Thoracic aorta (tissue), 2 donors: ENCODE data around the gene RASSF1. TPM values are rescaled to one million over a fixed set of nuclear protein-coding genes. Genes with fewer than 3 reads are reported as not detected.
A peak's percentile ranks its signal among the peaks of the same experiment; 100 is the strongest.

Experiments
- ATAC-seq: fragments of 150-250 bp; one replicate; pipeline ENCODE4 v1.8.0; 2017; ENCODE audit warnings: low read depth; ENCODE audit not compliant: insufficient number of reproducible peaks, low FRiP score
- DNase-seq: peaks from one replicate; pipeline ENCODE4 v3.0.0-alpha.2; 2020; ENCODE audit warnings: low spot score
- H3K27ac ChIP-seq, 2 donors: fragments of 200-600 bp; sonication (generic); 1 replicate in 1 of 2; 2 replicates in 1 of 2; pipeline ENCODE4 v1.5.1; 2016; ENCODE audit warnings: mild to moderate bottlenecking in 2 of 2, moderate library complexity in 2 of 2
- H3K27me3 ChIP-seq: fragments of 200-600 bp; sonication (generic); replicated peaks from 2 replicates; pipeline ENCODE4 v1.6.0; 2016; ENCODE audit warnings: mild to moderate bottlenecking; ENCODE audit not compliant: insufficient read depth
- H3K36me3 ChIP-seq: fragments of 200-600 bp; sonication (generic); one replicate; pipeline ENCODE4 v1.5.1; 2016
- H3K4me1 ChIP-seq, 2 donors: fragments of 200-600 bp; sonication (generic); 1 replicate in 1 of 2; 2 replicates in 1 of 2; pipeline versions ENCODE4 v1.5.1 to v1.6.0; 2016; ENCODE audit warnings: low read depth in 2 of 2, mild to moderate bottlenecking in 1 of 2; ENCODE audit not compliant: control insufficient read depth in 1 of 2
- H3K4me3 ChIP-seq: fragments of 200-600 bp; sonication (generic); 2 replicates; pipeline ENCODE4 v1.5.1; 2016; ENCODE audit warnings: mild to moderate bottlenecking
- H3K9me3 ChIP-seq: fragments of 200-600 bp; sonication (generic); 2 replicates; pipeline ENCODE4 v1.5.1; 2016
- CTCF ChIP-seq: fragments of 200-600 bp; sonication (generic); IDR thresholded peaks from one replicate; pipeline ENCODE4 v1.5.1; 2019; ENCODE audit warnings: antibody characterized with exemption
- total RNA-seq, 2 donors: library from RNA; depleted of rRNA; stranded (reverse); fragments of >200 nt; gene quantifications; one replicate each; pipeline versions ENCODE4 v1.1.0 to v1.2.3, GENCODE V29; 2016

Gene RASSF1
- total RNA-seq, 2 donors from 2014 or later: 45.2 to 72.2 TPM

DNA sequence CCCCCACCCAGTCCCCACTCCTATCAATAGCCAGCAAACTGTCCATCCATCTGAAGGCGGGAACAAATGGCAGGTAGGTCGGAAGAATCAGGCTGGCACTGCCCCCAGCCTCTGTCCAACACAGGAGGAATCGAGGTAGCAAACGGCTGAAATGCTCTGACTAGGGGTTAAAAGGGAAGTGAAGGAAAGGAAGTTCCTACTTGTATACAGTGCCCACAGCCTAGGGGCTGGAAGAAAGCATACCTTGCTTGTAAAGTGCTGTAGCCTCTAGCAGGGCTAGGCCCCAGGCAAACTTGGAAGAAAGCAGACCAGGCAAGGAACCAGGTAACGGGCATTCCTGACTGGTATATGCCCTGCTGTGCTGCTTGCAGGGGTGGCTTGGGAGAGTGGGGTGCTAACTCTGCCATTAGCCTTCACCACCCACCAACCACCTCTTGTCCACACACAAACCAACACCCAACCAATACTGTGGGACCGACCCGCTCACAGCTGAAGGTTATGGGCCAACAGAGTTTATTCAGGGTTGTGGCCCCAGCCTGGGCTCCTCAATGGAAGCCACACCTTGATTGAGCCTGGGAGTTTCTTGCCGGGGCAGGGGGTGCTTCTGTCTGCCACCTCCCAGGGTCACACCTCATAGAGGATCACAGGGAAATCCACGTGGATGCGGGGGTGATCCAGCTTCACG lies 15.0 kb downstream of the RASSF1 start:
- peaks cover 19 to 31% of the 10 kb centered on the region in 2 donors for H3K4me1 ChIP-seq
- no peak for DNase-seq
- TF ChIP-seq CTCF: no peak

DNA sequence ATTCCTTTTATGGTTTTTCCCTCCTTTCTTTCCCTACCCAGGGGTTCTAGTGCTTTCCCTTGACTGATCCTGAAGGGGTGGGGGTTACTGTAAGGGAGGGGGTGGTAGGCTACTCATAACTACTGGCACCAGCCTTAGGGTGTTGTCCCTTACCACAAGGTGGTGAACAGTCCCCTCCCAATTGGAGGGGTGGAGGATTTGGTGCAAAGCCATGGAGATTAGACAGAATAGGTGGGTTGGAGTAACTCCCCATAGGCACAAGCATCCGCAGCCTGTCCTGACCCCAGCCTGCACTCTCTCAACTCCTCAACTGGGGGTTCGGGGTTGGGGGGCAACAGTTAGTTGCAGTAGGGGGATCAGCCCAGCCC lies 15.5 kb downstream of the RASSF1 start:
- H3K4me3 ChIP-seq: no peak overlapping the region
- ATAC-seq: no peak
- no peak for DNase-seq
- H3K27me3 ChIP-seq: no peaks in the 10 kb centered on the region
- H3K27ac ChIP-seq: no peak overlapping the region
- no peaks in the 10 kb centered on the region for H3K9me3 ChIP-seq
- peaks cover 24 to 37% of the 10 kb centered on the region in 2 donors for H3K4me1 ChIP-seq
- no peak for TF ChIP-seq CTCF
- peaks cover 14% of the 10 kb centered on the region for H3K36me3 ChIP-seq

More for the DNA sequence above, 15.0 kb downstream of the RASSF1 start:
- Histone ChIP-seq H3K36me3 (peaks cover 20% of the 10 kb centered on the region), H3K27me3 (no peaks in the 10 kb centered on the region), H3K4me3 (no peak overlapping the region), H3K27ac (no peak overlapping the region), H3K9me3 (no peaks in the 10 kb centered on the region)
- no peak for ATAC-seq

GRCh38 chr3:50324351-50325112 lies 16.1 kb downstream of the RASSF1 start:
- peaks cover 29 to 43% of the 10 kb centered on the region in 2 donors for H3K4me1 ChIP-seq
- H3K36me3 ChIP-seq: peaks cover 9% of the 10 kb centered on the region
- ATAC-seq (no peak), DNase-seq (no peak)
- H3K4me3 ChIP-seq: no peak overlapping the region
- peak; percentile 79 for TF ChIP-seq CTCF
- no peaks in the 10 kb centered on the region for H3K27me3 ChIP-seq
- H3K27ac ChIP-seq: peak overlapping the region in 1 of 2 donors; percentile 8
- H3K9me3 ChIP-seq: no peaks in the 10 kb centered on the region

- no peak for DNase-seq
- H3K4me1 ChIP-seq: peaks cover 29 to 50% of the 10 kb centered on the region in 2 donors
Observed at GRCh38 chr3:50323614-50324199, 16.9 kb downstream of the RASSF1 start.

More at GRCh38 chr3:50323614-50324199, 16.9 kb downstream of the RASSF1 start:
- Histone ChIP-seq H3K4me3 (no peak overlapping the region), H3K27ac (peak overlapping the region; percentile 8 to 91), H3K9me3 (no peaks in the 10 kb centered on the region), H3K36me3 (peaks cover 7% of the 10 kb centered on the region), H3K27me3 (no peaks in the 10 kb centered on the region)
- TF ChIP-seq CTCF: no peak
- ATAC-seq: no peak
